ENCODE data around the gene CBLL2. TPM values are rescaled to one million over a fixed set of nuclear protein-coding genes. Genes with fewer than 3 reads are reported as not detected.

Gene CBLL2
- total RNA-seq, 1 donor = not detected

GRCh38 chrX:22300130-22300529 lies 27.4 kb downstream of the CBLL2 start:
- no peak overlapping the region for H3K4me3 ChIP-seq (ENCODE audit: low read depth, low read length)
- peak; percentile 30 for DNase-seq (ENCODE audit: low read depth)

GRCh38 chrX:22310779-22311178 lies 38.1 kb downstream of the CBLL2 start:
- DNase-seq (ENCODE audit: low read depth) = no peak
- no peak for TF ChIP-seq CTCF (IDR thresholded peaks at IDR 0.05; ENCODE audit: insufficient read depth, low read depth, low read length)
- H3K4me3 ChIP-seq (ENCODE audit: low read depth, low read length) = no peak overlapping the region

More at GRCh38 chrX:22300130-22300529, 27.4 kb downstream of the CBLL2 start:
- TF ChIP-seq CTCF (IDR thresholded peaks at IDR 0.05; ENCODE audit: insufficient read depth, low read depth, low read length) = no peak

GRCh38 chrX:22313766-22314165 lies 41.1 kb downstream of the CBLL2 start:
- no peak for TF ChIP-seq CTCF (IDR thresholded peaks at IDR 0.05; ENCODE audit: insufficient read depth, low read depth, low read length)
- no peak for DNase-seq (ENCODE audit: low read depth)
- H3K4me3 ChIP-seq (ENCODE audit: low read depth, low read length) = no peak overlapping the region

DNA sequence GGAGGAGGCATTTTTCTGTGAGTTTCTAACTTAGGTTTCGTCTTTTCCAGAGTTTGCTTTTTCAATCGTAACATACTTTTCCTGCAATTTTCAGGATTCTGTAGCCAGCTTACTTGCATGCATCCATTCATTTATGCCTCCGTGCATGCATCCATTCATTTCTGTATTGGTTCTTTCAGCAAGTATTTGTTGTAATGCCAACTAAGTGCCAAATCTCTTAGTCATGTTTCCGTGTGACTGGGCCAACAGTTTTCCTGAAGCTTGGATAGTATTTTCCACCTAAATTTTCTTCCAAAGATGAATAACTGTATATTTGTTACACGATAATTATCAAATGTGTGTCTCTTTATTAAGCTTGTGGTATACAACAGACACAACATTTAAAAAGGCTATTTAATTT lies 41.5 kb downstream of the CBLL2 start:
- no peak for DNase-seq (ENCODE audit: low read depth)
- no peak for TF ChIP-seq CTCF (IDR thresholded peaks at IDR 0.05; ENCODE audit: insufficient read depth, low read depth, low read length)
- no peak overlapping the region for H3K4me3 ChIP-seq (ENCODE audit: low read depth, low read length)

- DNase-seq (ENCODE audit: low read depth) = no peak
- no peak overlapping the region for H3K4me3 ChIP-seq (ENCODE audit: low read depth, low read length)
- no peak for TF ChIP-seq CTCF (IDR thresholded peaks at IDR 0.05; ENCODE audit: insufficient read depth, low read depth, low read length)
Observed at GRCh38 chrX:22314692-22315091, 42.0 kb downstream of the CBLL2 start.

DNA sequence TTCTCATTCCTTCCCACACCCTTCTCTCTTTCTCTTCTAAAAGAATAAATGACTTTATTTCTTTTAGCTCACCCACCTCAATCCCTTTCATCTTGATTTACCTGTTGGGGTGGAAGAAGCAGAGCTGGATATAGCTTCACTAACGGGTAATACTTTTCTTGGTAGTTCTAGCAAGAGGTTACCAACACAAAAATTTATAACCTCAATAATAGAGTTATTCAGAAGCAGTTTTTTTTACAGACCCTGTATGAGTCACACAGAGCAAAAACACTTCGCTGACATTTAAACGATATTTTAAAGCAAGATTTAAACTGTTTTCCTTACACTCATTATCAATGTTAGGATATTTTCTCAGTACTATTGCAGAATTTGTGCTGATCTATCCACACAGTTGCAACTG lies 42.4 kb downstream of the CBLL2 start:
- DNase-seq (ENCODE audit: low read depth) = no peak
- H3K4me3 ChIP-seq (ENCODE audit: low read depth, low read length) = no peak overlapping the region
- no peak for TF ChIP-seq CTCF (IDR thresholded peaks at IDR 0.05; ENCODE audit: insufficient read depth, low read depth, low read length)

DNA sequence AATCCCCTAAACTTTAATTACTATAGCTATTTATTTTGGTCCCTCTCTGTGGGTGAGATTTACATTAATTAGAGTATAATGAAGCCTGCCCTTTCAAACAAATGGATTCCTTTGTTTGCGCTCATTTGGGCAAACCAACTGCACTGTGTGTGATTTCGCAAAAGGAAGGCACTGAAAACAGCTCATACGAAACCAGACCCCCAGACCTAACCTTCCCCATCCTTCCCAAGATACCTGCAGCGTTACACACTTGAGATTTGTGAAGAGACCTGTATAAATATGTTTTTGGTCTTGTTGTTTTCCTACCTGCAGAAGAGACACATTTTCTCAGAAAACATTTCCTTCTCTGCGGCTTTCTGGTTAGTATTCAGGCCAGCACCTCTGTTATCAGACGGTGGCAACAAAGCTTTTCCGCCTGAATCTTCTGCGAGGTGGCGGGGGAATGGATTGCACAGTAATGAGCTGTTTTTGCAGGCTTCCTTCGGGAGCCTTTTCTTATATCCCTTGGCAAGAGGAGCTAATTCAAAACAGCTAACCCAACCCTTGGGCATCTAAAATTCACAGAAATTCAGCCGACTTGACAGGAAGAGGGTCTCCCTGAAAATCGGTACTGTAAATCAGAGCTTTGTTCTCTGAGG lies 47.6 kb downstream of the CBLL2 start:
- no peak for DNase-seq (ENCODE audit: low read depth)
- no peak for TF ChIP-seq CTCF (IDR thresholded peaks at IDR 0.05; ENCODE audit: insufficient read depth, low read depth, low read length)
- H3K4me3 ChIP-seq (ENCODE audit: low read depth, low read length) = no peak overlapping the region

Data from fibroblast of villous mesenchyme (primary cell).